NCI-H2196 (cell line): ENCODE measurements around the gene RYK.
"Not testable (repeated sequence)": the region's sequence is repeated elsewhere in the genome, so short reads cannot be mapped to it uniquely, and the experiment has no call there.

Source experiments
- DNase-seq: peaks from one replicate; lab custom pipeline; 2025; ENCODE audit not compliant: unreplicated experiment; lab: John Stamatoyannopoulos, UW

Gene RYK

DNA sequence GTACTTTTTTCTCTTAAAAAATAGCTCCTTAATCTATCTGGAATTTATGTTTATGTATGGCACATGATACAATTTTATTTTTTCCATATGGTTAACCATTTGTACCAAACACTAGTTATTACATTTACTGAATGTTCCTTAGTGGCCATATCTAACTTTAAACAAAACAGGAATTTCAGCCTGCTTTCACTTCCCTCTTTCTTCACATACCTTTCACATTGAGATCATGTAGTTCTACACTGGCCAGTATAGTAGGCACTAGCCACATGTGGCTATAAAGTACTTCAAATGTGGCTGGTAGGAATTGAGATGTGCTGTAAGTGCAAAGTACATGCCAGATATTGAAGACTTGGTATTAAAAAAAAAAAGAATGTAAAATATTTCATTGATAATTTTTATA, 4.7 kb upstream of the RYK start:
- DNase-seq = no peak

- DNase-seq = no peak
Measured at GRCh38 chr3:134253475-134254226, 3.0 kb upstream of the RYK start.

- DNase-seq = no peak
Measured at GRCh38 chr3:134252766-134253165, 2.1 kb upstream of the RYK start.

GRCh38 chr3:134251731-134252391, 1.2 kb upstream of the RYK start:
- DNase-seq = no peak

DNA sequence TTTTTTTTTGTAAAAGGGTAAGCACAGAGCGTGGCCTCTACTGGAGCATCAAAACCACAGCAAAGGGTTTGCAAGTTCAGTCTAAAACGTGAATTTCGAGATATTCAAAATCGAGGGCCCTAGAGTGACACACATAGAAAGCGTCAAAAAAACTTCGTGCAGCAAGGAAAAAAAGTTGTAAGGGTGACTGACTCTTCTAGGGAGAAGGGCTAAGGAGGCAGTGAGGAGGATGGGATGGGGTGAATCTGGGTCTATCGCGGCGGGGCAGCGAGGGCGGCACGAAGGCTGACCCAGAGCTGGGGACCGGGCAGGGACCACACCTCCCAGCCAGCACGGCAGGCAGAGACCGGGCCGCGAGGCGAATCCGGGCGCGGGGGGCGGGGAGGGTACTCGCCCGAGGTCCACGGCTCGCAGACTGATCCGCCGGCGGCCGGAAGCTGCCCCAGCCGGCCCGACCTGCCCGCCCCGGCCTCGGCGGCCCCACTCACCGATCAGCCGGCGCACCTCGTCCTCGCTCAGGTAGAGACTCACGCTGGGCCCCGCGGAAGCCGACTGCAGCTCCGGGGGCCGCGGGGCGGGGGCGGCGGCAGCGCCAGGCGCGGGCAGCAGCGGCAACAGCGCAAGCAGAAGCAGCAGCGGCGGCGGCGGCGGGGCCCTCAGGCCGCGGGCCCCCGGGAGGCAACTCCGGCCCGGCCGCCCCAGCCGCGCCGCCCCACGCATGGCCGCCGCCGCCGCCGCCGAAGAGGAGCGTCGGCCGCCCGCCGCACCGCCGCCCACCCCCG, 533 bp downstream of the RYK start:
- DNase-seq = no peak

DNA sequence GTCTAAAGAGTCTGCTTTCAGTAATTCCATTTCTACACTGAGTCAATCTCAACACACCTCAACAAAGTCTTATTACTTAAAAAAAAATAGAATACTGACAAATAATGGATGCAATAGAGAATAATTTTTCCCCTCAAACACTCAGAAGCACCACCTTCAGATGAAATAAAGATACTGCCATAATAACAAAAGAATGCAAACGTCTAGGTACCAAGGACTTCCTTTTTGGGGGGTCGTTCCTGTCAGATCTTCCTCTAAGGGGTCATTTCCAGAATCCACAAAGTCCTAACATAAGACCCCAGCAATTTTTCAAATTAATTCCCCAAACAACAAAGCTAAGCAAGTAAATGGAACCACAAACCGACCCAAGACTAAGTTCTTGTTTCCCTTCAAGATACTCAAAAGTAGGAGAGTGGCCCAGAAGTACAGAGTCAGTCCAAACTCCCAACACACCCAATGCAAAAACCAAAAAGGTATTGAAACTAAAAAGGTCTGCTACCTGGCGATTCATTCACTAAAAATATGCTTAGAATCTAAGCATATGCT, 1.3 kb downstream of the RYK start:
- no peak for DNase-seq

- DNase-seq = no peak
Measured at GRCh38 chr3:134244921-134245320, 5.7 kb downstream of the RYK start.

DNA sequence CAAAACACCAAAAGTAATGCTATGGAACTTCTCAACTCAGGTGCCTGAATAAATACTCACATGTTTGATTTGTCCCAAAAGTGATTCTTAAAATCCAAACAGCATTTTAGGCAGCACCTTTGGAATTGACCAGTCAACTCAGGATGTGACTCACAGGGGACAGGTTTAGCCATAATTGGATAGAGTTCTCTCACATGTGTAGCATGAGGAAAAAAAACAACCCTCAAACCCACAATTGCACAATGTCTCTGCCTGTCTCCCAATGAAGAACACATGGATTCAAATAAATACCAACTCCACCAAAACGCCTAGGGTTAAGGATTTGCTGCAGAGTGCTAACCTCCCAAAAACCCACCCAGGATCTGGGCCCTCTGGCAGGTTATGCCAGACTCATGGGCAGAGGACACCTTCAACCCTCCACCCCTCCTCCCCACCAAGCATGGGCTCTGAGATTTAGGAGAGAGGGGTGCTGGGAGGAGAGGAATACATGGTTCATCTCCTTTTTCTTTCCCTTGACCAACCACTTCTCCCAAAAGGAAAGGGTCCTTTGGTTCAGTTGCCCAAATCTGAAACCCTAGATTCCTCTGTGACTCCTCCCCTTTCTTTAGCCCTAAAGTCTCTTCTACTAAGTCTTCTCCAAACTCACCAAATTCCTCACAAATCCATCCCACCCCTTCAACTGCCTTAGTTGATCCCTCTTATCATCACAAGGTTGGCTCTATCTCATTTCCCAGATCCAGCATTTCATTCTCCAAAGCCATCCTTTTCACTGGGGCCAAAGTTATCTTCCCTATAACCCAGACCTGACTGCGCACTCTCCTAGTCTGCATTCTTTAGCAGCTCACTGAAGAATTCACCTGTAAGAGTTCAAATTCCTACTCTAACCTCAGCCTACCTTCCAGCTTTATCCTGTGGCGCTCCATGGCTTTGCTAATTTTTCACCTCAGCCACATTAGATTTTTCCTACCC, 7.7 kb downstream of the RYK start:
- DNase-seq = no peak

GRCh38 chr3:134239538-134239937, 11.1 kb downstream of the RYK start:
- no peak for DNase-seq

DNA sequence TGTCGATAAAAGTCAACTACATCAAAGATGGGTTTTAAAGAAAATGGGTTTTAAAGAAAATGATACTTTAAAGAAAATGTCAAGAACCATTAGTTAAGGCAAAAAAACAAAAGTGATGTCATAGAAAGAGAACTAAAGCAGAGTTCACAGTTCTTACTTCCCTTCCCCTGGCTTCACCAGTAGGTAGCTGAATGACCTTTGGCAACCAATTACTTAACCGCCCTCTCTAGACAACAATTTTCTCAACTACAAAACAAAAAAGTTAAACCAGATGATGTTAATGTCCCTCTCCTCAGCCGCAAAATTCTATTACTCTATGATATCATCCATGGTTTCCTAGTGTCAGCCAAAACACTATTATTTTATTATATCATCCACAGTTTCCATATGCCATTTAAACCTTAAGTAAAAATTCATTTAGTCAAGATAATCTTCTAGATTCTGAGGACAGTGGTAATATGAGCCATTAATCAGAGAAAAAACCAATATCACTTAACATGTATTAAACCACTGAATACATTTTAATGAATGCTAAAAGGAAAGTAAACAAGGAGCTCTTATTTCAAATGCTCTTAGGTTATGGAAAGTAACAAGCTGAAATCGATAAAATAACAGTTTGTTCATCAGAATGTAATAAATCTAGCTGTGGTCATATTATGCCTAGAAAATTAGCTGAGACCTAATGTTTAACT, 13.1 kb downstream of the RYK start:
- DNase-seq = no peak

DNA sequence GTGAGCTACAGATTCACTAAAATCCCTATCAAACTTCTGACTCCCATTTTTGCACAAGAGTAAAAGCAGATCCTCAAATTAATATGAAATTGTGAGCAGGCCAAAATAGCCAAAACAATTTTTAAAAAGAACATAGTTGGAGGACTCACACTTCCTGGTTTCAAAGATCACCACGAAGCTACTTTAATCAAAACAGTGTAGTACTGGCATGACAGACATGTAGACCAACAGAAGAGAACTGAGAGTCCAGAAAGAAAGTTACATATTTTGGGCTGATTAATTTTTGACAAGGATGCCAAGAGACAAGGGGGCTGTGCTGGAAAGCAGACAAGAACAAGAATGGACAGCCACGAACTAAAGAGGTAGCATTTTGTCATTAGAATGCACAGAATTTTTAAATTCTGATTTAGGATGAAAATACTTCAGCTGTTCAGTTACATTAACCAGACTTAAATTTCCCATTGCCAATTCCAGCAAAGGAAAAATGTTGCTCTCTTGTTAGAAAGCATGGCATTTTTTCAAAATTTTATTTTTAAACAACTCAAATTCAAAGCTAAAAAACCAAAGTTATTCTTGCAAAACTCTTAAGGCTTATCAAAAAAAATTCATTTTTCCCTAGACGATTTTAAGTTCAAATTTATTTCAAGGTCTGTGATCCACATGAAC, 14.0 kb downstream of the RYK start:
- DNase-seq = no peak

GRCh38 chr3:134235577-134236076, 15.0 kb downstream of the RYK start:
- no peak for DNase-seq

DNA sequence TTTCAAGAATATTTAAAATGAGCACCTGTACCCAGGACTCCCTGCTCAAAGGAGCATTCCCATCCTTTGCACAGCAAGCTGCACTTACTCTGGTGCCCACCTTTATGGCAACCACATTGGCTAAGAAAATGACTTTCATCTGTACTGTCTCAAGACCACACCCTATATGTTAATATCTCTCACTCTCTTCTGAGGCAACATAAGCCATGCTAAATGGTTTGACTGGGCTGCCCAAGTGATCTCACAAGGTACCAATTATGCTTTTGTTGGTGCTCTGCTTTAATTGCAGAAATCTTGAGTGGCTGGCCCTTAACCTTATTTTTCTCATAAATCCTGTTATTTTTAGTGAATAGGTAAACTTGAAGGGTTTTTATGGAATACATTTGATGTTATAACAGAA, 17.7 kb downstream of the RYK start:
- no peak for DNase-seq

- no peak for DNase-seq
Measured at GRCh38 chr3:134232151-134232550, 18.5 kb downstream of the RYK start.

DNA sequence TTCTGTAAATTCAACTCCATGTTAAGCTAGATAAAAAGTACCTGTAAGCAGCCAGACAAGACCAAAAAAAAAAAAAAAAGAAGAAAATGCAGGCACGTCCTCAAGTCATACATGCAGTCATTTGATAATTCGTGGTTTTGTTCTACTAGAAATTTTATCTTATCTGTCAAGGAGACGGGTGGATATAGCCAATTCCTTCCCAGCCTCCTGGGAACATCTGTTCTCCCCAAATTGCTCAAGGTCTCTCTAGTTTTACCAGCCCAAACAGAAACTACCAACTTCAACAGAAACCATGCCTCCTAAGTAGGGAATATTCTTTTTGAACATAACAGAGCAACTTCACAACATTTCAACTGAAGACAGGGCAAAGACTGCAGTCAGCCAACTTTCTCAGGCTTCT, 19.5 kb downstream of the RYK start:
- no peak for DNase-seq

DNA sequence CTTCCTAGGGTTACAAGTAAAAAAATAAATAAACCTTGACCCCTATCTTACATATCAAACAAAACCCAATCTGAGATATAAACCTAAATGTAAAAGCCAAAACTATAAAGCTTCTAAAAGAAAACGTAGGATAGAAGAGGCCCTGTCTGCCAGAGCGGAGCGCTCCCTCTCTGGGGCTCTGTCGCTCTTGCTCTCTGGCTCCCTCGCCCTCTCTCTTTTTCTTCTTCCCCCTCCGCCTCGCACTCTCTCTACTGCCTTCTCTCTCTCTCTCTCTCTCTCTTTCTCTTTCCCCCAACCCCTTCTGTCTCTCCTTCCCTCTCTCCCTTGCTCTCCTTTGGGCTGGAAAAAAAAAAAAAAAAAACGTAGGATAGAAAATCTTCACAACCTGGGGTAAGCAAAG, 21.6 kb downstream of the RYK start:
- no peak for DNase-seq

GRCh38 chr3:134228479-134228878, 22.2 kb downstream of the RYK start:
- no peak for DNase-seq

DNA sequence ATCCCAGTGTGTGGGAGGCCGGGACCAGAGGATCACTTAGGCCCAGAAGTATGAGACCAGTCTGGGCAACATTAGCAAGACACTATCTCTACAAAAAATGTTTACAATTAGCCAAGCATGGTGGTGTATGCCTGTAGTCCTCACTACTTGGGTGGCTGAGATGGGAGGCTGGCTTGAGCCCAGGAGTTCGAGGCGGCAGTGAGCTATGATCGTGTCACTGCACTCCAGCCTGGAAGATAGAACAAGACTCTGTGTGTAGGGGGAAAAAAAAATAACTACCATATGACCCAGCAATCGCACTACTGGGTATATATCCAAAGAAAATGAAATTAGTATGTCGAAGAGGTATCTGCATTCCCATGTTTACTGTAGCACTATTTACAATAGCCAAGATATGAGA, 22.6 kb downstream of the RYK start:
- DNase-seq = no peak

DNA sequence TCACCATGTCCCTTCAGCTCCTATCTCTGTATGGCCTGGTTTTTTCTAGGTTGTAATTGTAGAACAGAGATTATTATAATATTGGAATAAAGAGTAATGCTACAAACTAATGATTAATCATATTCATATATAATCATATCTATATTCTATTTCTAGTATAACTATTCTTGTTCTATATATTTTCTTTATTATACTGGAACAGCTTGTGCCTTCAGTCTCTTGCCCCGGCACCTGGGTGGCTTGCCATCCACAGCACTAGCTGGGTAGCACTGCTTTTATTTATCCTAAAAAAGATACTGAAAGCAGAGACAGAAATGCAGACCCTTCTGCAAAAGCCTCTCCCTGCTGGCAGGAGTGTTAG, 25.9 kb downstream of the RYK start:
- not testable (repeated sequence) for DNase-seq
